C4-2B (cell line): ENCODE data around the gene MYCN.

Source experiments
- ZFX ChIP-seq: fragments of 450-650 bp; IDR thresholded peaks from 2 replicates; pipeline ENCODE4 v1.6.1; 2017
- TF ChIP-seq, protein P1 (sequence below): fragments of 450-650 bp; conservative IDR thresholded peaks from 2 replicates; pipeline ENCODE4 v1.5.1; 2017; ENCODE audit warnings: mild to moderate bottlenecking

- TF ChIP-seq, protein P1, sequence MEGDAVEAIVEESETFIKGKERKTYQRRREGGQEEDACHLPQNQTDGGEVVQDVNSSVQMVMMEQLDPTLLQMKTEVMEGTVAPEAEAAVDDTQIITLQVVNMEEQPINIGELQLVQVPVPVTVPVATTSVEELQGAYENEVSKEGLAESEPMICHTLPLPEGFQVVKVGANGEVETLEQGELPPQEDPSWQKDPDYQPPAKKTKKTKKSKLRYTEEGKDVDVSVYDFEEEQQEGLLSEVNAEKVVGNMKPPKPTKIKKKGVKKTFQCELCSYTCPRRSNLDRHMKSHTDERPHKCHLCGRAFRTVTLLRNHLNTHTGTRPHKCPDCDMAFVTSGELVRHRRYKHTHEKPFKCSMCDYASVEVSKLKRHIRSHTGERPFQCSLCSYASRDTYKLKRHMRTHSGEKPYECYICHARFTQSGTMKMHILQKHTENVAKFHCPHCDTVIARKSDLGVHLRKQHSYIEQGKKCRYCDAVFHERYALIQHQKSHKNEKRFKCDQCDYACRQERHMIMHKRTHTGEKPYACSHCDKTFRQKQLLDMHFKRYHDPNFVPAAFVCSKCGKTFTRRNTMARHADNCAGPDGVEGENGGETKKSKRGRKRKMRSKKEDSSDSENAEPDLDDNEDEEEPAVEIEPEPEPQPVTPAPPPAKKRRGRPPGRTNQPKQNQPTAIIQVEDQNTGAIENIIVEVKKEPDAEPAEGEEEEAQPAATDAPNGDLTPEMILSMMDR: no peak
- TF ChIP-seq ZFX: no peak
Measured at GRCh38 chr2:15949551-15949950, 9.2 kb downstream of the MYCN start.
